Measurements from ENCODE around the gene APBB1.

- TF ChIP-seq EZH2 (IDR thresholded peaks at IDR 0.05; ENCODE audit: low read depth) (no peak), CTCF (conservative IDR thresholded peaks at IDR 0.05) (no peak)
These were observed 40.8 kb downstream of the APBB1 start for GRCh38 chr11:6377902-6378639.
